HG02973 (cell line): ENCODE measurements around the gene DTNB.
A peak's percentile ranks its signal among the peaks of the same experiment; 100 is the strongest.

Experiments used
- ATAC-seq: cut with Tn5 transposase; IDR thresholded peaks from one replicate; pipeline ENCODE4 v1.9.1; 2021; ENCODE audit warnings: moderate library complexity; ENCODE audit not compliant: unreplicated experiment

The DTNB gene

DNA sequence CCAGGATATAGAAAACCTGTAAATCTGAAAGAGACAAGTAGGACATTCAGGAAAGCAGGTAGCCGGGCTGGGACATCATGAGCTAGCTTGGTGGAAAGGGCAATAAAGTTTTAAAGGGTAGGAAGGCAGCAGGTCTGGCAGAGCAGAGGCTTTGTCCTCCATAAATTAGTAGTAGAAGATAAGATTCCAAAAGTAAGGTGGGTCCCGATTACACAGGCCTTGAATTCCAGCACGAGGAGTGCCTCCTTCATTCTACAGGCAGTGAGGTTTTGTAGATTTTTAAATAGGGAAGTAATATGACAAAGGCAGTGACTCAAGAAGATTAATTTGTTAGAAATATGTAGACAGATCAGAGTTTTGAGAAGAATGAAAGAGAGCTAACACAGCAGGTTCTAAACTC is 160.7 kb downstream of the DTNB start:
- no peak for ATAC-seq

- no peak for ATAC-seq
Measured at GRCh38 chr2:25506226-25506625, 167.2 kb downstream of the DTNB start.

GRCh38 chr2:25505622-25506021 is 167.8 kb downstream of the DTNB start:
- no peak for ATAC-seq

- ATAC-seq, result no peak
Measured at GRCh38 chr2:25505182-25505581, 168.2 kb downstream of the DTNB start.

DNA sequence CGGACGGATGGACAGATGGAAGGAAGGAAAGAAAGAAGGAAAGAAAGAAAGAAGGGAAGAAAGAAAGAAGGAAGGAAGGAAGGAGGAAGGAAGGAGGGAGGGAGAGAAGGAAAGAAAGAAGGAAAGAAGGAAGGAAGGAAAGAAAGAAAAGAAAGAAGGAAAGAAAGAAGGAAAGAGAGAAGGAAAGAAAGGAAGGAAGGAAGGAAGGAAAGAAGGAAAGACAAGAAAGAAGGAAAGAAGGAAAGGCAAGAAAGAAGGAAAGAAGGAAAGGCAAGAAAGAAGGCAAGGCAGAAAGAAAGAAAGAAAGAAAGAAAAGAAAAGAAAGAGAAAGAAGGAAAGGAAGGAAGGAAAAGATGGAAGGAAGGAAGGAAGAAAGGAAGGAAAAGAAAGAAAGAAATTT is 169.1 kb downstream of the DTNB start:
- ATAC-seq, result no peak

GRCh38 chr2:25499157-25499556 is 174.2 kb downstream of the DTNB start:
- ATAC-seq, result no peak

DNA sequence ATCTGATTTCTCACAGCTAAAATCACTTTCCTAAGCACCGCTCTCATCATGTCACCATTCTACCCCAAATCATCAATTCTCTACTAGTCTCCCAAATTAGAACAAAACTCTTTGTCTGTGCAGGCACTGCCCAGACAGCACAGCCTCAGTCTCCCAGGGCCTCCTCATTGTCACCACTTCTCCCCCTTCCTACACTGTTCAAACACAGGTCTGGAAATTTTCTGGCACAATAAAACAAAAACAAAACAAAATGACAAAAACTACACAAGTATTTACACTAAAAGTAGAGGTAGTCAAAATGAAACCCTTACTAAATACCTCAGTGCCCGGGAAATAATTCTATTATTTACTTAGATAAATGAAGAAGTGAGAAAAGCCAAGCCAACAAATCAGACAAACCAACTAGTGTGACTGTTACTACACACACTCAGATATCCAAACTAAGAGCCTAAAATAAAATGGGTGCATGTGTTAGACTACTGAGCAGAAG is 175.4 kb downstream of the DTNB start:
- ATAC-seq, result no peak

GRCh38 chr2:25497229-25497917 is 176.0 kb downstream of the DTNB start:
- ATAC-seq, result no peak

- no peak for ATAC-seq
Measured at GRCh38 chr2:25494616-25495015, 178.8 kb downstream of the DTNB start.

- ATAC-seq, result no peak
Measured at GRCh38 chr2:25493207-25493606, 180.2 kb downstream of the DTNB start.

DNA sequence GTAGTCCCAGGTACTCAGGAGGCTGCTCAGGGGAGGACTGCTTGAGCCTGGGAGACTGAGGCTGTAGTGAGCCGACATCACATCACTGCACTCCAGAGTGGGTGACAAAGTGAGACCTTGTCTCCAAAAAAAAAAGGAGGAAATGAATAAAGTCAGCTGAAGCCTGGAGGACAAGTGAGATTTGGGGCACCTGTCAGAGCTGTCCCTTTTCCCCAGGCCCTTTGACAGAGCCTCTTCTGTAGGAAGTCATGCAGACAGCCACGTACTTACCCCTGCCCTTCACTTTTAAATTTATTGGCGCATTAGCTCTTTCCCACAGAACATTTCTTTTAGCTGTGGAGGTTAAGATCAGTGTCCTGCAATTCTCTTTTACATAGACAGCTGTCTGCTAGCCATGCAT is 180.7 kb downstream of the DTNB start:
- ATAC-seq, result no peak

DNA sequence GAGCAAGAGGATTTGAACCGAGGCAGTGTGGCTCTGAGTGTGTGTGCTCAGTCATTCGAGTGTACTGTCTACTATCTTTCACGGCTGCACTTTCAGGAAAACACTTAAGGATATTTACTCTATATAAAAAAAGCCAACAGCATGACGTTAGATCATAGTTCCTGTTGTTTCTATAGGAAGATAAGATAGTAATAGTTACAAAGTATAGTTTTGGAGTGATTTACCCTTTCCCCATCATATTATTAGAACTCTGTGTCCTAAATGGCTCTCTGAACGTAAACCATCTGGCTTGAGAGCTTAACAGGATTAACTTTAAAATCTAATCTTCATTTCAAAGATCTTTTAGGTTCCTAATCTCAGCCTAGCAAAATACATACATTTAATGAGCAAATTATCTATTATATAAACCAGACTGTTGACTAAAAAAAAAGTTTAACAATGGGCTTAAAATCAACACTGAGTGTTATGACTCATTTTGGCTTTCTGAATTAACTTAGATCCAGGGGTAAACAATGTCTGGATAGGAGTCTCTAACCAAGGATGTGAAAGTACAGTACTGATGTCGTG is 181.3 kb downstream of the DTNB start:
- no peak for ATAC-seq

DNA sequence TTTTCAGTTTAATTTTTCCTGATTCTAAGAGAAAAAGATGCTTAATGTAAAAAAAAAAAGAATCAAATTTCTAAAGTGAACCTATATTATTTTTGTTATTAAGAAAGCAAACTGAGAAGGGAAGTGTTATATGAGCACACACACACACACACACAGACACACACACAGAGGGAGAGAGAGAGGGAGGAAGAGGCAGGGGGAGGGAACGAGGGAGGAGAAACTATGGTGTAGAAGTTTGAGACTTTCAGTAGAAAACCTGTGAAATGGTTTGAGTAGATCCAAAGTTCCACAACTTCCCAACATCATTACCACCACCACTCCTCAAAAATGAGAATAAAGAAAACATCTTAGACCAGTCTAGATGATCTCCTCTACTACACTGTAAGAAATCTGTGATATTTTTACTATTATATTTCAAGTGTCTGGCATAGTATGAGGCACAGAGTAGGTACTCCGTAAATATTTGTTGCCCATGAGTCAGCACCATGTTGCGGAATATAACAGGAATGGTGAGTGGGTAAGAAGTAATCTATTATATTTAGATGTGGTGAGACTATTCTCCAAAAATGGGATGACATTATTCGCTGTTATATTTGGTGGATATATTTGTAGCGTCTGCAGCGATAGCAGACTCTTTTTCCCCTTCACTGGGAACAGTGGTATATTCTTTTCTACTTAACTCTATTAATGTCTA is 182.2 kb downstream of the DTNB start:
- no peak for ATAC-seq

- no peak for ATAC-seq
Measured at GRCh38 chr2:25490217-25490616, 183.2 kb downstream of the DTNB start.

DNA sequence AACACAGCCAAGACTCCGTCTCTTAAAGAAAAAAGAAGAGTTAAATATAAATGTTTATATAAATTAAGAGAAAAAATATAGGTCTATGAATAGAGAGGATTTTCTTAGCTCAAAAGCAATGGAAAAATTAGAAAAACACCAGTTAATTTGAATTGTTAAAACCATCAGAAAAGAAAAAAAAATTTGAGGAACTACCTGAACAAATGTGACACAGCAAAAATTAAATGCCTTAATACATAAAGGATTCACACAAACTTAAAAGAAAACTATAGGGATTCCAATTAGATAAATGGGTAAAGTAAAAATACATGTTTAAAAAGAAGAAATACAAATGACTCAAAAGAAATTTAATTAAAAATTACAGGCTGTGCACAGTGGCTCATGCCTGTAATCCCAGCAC is 183.7 kb downstream of the DTNB start:
- ATAC-seq, result no peak

GRCh38 chr2:25483607-25484266 is 189.6 kb downstream of the DTNB start:
- peak; percentile 61 for ATAC-seq

DNA sequence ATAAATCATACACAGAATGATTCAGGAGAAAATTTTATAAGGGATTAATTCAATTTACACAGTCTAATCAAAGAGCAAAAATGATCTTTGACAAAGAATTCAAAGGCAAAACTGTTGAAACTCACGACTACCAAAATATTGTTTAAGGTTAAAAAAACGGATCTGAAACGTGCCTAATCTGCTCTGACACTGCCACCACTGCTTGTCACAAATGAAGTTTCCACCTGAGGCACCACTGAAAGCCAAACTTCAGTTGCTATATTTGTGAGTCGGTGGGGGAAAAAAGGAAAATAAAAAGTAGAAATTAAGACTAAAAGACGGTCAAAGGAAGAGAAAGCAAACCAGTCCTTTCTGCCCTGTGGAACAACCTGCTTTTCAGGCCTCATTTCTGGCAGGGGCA is 191.0 kb downstream of the DTNB start:
- ATAC-seq, result no peak

DNA sequence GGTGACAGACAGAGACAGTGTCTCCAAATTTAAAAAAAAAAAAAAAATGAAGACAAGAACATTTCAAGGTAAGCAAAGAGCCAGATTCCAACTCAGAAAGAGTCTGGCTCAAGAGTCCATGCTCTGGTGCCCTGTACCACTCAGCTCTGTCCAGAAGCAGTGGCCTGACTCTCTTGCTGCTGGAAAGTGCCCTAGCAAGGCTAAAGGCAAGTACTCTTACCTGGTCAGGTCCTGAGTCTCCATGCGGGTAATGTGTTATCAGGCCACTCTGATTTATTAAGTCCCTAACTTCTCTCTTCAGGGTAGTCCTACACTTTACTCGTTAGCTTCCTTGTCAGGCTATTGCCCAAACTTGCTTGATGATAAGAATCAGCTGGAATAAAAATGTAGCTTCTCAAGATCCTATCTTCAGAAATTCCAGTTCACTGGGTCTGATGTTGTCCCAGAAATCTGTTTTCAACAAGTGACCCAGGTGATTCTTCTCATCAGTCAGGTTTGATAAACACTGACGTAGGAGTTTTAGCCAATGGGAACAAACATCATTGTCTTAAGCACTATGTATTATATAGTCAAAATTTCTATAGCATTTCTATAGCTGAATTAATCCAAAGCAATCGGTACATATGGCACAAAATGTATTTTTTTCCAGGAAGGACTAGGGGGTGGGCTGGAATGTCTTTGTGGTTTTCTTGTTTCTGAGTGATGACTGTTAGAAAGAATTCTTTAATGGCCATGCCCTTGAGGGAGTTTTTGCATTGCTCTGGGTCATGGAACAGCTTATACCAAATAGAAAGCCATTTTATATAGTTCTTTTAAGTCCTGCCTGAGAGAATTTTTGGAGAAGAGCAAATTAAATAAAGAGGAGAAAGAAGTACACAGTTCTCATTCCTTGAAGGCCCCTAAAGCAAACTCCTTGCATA is 191.7 kb downstream of the DTNB start:
- ATAC-seq, result no peak

DNA sequence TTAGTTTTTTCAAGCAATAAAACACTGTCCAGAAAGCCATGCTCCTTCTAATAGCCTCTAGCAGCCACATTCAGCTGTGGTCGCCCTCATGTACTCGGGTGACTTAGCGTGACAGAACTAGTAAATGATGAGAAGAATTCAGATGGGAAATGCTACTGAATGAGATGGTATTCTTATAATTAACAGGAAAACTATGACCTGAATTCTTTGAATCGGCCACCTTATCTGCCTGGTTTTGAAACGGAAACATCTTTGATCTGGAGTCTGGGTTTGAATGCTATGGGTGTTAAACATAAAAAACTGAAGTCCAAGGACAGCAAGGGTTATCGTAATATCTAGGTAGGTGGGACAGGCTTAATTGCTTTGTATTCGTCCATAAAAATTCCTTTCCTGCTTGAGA is 192.8 kb downstream of the DTNB start:
- no peak for ATAC-seq

DNA sequence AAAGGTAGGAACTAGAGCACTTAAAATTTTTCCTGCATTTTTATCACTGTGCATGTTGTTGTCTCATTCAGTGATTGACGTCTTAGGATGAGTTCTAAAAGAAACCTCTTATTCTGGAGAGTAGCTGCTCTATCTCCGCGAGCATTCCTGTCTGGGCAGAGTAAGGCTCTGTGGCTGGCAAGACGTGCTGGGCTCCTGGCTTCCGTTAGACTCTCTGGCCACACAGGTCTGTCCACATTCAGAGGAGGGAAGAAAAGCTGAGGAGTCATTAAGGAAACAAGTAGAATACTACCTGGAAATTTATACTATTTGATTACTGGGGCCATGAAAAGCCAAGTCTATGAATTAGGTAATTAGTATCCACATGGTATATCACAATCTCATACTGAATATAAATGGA is 193.6 kb downstream of the DTNB start:
- ATAC-seq, result no peak

GRCh38 chr2:25478736-25479135 is 194.6 kb downstream of the DTNB start:
- no peak for ATAC-seq
